Body of pancreas (tissue), 4 donors: ENCODE data around the gene UFD1.

Source experiments
- POLR2A ChIP-seq, 3 donors: fragments of 450-650 bp; IDR thresholded peaks; one replicate each; pipeline ENCODE4 v1.6.1; 2016; ENCODE audit warnings: antibody characterized with exemption in 3 of 3, mild to moderate bottlenecking in 2 of 3
- TF ChIP-seq, protein P1 (sequence below), 7 experiments: fragments of 450-650 bp in 4 of 7; fragments of 200-600 bp in 3 of 7; sonication (generic) in 3 of 7; IDR thresholded peaks; one replicate each; pipeline ENCODE4 v1.5.1; 2016 to 2019; ENCODE audit warnings: antibody characterized with exemption in 7 of 7

- TF ChIP-seq, protein P1, sequence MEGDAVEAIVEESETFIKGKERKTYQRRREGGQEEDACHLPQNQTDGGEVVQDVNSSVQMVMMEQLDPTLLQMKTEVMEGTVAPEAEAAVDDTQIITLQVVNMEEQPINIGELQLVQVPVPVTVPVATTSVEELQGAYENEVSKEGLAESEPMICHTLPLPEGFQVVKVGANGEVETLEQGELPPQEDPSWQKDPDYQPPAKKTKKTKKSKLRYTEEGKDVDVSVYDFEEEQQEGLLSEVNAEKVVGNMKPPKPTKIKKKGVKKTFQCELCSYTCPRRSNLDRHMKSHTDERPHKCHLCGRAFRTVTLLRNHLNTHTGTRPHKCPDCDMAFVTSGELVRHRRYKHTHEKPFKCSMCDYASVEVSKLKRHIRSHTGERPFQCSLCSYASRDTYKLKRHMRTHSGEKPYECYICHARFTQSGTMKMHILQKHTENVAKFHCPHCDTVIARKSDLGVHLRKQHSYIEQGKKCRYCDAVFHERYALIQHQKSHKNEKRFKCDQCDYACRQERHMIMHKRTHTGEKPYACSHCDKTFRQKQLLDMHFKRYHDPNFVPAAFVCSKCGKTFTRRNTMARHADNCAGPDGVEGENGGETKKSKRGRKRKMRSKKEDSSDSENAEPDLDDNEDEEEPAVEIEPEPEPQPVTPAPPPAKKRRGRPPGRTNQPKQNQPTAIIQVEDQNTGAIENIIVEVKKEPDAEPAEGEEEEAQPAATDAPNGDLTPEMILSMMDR (IDR thresholded peaks at IDR 0.05) = no peak
- no peak for TF ChIP-seq POLR2A (IDR thresholded peaks at IDR 0.05)
Observed at GRCh38 chr22:19422440-19423301, 56.3 kb downstream of the UFD1 start.
